Non-pigmented ciliary epithelial cell (primary cell): ENCODE data around the gene PRAMEF18.
"Not testable (repeated sequence)": the region's sequence is repeated elsewhere in the genome, so short reads cannot be mapped to it uniquely, and the experiment has no call there.

Experiments used
- DNase-seq: peaks from one replicate; pipeline ENCODE4 v3.0.0-alpha.2; 2010; ENCODE audit warnings: low read depth

The PRAMEF18 gene

GRCh38 chr1:13208712-13209111 lies 17.2 kb downstream of the PRAMEF18 start:
- not testable (repeated sequence) for DNase-seq

GRCh38 chr1:13201309-13201708 lies 24.6 kb downstream of the PRAMEF18 start, which contains the start of gene PRAMEF13:
Gene PRAMEF13 (minus strand): TSS chr1:13201409. CDS start chr1:13199589, 1,820 bp downstream.
- DNase-seq = not testable (repeated sequence)
